ENCODE measurements around the gene RRAS2. TPM values are rescaled to one million over a fixed set of nuclear protein-coding genes. Genes with fewer than 3 reads are reported as not detected.

RRAS2 gene
- total RNA-seq, 4 donors from 2014 or later, result 12.3 to 86.0 (median 41.7) TPM

DNA sequence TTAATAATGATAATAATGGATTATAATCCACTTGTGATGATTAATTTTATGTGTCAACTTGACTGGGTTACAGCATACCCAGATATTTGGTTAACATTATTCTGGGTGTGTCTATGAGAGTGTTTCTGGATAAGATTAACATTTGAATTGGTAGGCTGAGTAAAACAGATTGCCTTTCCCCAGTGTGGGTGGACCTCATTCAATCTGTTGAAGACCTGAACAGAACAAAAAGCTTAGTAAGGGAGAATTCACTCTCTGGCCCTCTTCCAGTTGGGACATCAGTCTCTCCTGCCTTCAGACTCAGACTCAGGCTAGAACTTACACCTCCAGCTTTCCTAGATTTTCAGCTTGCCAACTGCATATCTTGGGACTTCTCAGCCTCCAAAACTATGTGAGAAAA is 37.3 kb upstream of the RRAS2 start:
- no peak overlapping the region for H3K27ac ChIP-seq
- no peaks in the 10 kb centered on the region for H3K27me3 ChIP-seq
- H3K36me3 ChIP-seq, result no peaks in the 10 kb centered on the region
- TF ChIP-seq EP300 (IDR thresholded peaks at IDR 0.05; ENCODE audit: low read depth), result no peak
- TF ChIP-seq POLR2AphosphoS5 (IDR thresholded peaks at IDR 0.05), result no peak
- TF ChIP-seq, protein P1, sequence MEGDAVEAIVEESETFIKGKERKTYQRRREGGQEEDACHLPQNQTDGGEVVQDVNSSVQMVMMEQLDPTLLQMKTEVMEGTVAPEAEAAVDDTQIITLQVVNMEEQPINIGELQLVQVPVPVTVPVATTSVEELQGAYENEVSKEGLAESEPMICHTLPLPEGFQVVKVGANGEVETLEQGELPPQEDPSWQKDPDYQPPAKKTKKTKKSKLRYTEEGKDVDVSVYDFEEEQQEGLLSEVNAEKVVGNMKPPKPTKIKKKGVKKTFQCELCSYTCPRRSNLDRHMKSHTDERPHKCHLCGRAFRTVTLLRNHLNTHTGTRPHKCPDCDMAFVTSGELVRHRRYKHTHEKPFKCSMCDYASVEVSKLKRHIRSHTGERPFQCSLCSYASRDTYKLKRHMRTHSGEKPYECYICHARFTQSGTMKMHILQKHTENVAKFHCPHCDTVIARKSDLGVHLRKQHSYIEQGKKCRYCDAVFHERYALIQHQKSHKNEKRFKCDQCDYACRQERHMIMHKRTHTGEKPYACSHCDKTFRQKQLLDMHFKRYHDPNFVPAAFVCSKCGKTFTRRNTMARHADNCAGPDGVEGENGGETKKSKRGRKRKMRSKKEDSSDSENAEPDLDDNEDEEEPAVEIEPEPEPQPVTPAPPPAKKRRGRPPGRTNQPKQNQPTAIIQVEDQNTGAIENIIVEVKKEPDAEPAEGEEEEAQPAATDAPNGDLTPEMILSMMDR (IDR thresholded peaks at IDR 0.05), result no peak
- H3K9me3 ChIP-seq, result no peaks in the 10 kb centered on the region
- no peak for DNase-seq
- no peaks in the 10 kb centered on the region for H3K4me1 ChIP-seq
- no peak overlapping the region for H3K4me3 ChIP-seq
- in situ Hi-C loops (cut with MboI; ENCODE audit: low pct_ligation_motif_present in 1 of 4, low pct_unique_long_range_greater_than_20kb in 1 of 4, low sequenced_read_pairs in 3 of 4) (no loop called here), intact Hi-C loops (cut with DNase I; ENCODE audit: low total_unique reads) (no loop called here)

DNA sequence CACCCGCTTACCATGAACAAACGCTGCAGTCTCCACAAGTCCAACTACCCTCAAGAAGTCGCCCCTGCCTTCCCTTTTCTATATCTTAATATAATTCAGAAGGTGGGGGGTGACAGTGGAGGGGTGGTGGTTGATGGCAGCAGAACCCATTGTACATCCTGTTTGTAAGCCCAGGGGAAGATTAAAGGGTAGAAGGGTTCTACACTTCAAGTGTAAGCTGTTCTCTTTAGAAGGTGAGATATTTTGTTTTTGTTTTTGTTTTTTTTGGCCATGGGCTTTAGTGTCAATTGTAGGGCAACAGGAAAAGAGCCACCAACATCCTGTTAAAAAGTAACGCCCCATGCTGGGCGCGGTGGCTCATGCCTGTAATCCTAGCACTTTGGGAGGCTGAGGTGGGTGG is 34.9 kb upstream of the RRAS2 start:
- Histone ChIP-seq H3K36me3 (no peaks in the 10 kb centered on the region), H3K4me1 (no peaks in the 10 kb centered on the region), H3K9me3 (no peaks in the 10 kb centered on the region), H3K4me3 (no peak overlapping the region), H3K27me3 (no peaks in the 10 kb centered on the region), H3K27ac (no peak overlapping the region)
- in situ Hi-C loops (cut with MboI; ENCODE audit: low pct_ligation_motif_present in 1 of 4, low pct_unique_long_range_greater_than_20kb in 1 of 4, low sequenced_read_pairs in 3 of 4), result no loop called here
- no peak for DNase-seq
- intact Hi-C loops (cut with DNase I; ENCODE audit: low total_unique reads), result no loop called here
- WGBS, 2 donors (ENCODE audit: low coverage in 1 of 2), result 78 to 92% methylated on average over 6 of the region's 6 CpGs
- TF ChIP-seq EP300 (IDR thresholded peaks at IDR 0.05; ENCODE audit: low read depth), result no peak
- no peak for TF ChIP-seq POLR2A (IDR thresholded peaks at IDR 0.05)
- TF ChIP-seq, protein P1 (IDR thresholded peaks at IDR 0.05), result no peak
- no peak for TF ChIP-seq POLR2AphosphoS5 (IDR thresholded peaks at IDR 0.05)

DNA sequence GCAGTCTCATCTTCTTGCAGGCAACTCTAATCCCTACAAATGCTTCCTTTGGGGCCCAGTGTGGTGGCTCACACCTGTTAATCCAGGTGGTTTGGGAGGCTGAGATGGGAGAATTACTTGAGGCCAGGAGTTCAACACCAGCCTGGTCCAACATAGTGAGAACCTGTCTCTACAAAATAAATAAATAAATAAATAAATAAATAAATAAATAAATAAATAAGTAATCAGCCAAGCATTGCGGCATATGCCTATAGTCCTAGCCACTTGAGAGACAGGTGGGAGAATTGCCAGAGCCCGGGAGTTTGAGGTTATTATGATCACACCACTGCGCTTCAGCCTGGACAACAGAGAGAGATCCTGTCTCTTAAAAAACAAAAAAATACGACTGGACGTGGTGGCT is 34.1 kb upstream of the RRAS2 start:
- no peak for TF ChIP-seq EP300 (IDR thresholded peaks at IDR 0.05; ENCODE audit: low read depth)
- no peak for TF ChIP-seq POLR2AphosphoS5 (IDR thresholded peaks at IDR 0.05)
- no peak for TF ChIP-seq POLR2A (IDR thresholded peaks at IDR 0.05)
- TF ChIP-seq, protein P1 (IDR thresholded peaks at IDR 0.05), result no peak
- intact Hi-C loops (cut with DNase I; ENCODE audit: low total_unique reads) (no loop called here), in situ Hi-C loops (cut with MboI; ENCODE audit: low pct_ligation_motif_present in 1 of 4, low pct_unique_long_range_greater_than_20kb in 1 of 4, low sequenced_read_pairs in 3 of 4) (no loop called here)
- no peak for DNase-seq
- H3K36me3 ChIP-seq, result no peaks in the 10 kb centered on the region
- WGBS, 2 donors (ENCODE audit: low coverage in 1 of 2), result 96 to 98% methylated on average over 5 of the region's 5 CpGs
- H3K27me3 ChIP-seq, result no peaks in the 10 kb centered on the region
- no peaks in the 10 kb centered on the region for H3K4me1 ChIP-seq
- no peak overlapping the region for H3K27ac ChIP-seq
- H3K9me3 ChIP-seq, result no peaks in the 10 kb centered on the region
- no peak overlapping the region for H3K4me3 ChIP-seq

DNA sequence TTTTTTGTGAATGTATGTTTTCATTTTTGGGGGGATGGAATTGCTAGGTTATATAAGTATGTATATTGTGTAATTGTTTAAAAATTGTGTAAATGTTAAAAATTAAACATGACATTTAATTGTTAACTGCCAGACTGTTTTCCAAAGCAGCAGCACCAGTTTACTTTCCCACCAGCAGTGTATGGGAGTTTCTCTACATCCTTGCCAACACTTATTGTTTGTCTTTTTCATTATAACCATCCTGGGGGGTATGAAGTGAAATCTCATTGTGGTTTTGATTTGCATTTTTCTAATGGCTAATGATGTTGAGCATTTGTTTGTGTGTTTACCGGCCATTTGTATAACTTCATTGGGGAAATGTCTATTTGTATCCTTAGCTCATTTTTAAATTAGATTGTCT is 31.7 kb upstream of the RRAS2 start:
- 79 to 91% methylated on average over 1 of the region's 1 CpG for WGBS, 2 donors (ENCODE audit: low coverage in 1 of 2)
- intact Hi-C loops (cut with DNase I; ENCODE audit: low total_unique reads), result no loop called here

More for the DNA sequence above, 31.7 kb upstream of the RRAS2 start:
- Histone ChIP-seq H3K4me1 (no peaks in the 10 kb centered on the region), H3K27ac (no peak overlapping the region), H3K27me3 (no peaks in the 10 kb centered on the region), H3K4me3 (no peak overlapping the region), H3K36me3 (no peaks in the 10 kb centered on the region), H3K9me3 (no peaks in the 10 kb centered on the region)
- TF ChIP-seq POLR2A (IDR thresholded peaks at IDR 0.05) (no peak), POLR2AphosphoS5 (IDR thresholded peaks at IDR 0.05) (no peak), EP300 (IDR thresholded peaks at IDR 0.05; ENCODE audit: low read depth) (no peak)
- TF ChIP-seq, protein P1 (IDR thresholded peaks at IDR 0.05), result no peak
- no peak for DNase-seq
- in situ Hi-C loops (cut with MboI; ENCODE audit: low pct_ligation_motif_present in 1 of 4, low pct_unique_long_range_greater_than_20kb in 1 of 4, low sequenced_read_pairs in 3 of 4), result no loop called here

All from transverse colon (tissue), 4 donors.